Measurements from ENCODE around the gene IFIT1. TPM values are rescaled to one million over a fixed set of nuclear protein-coding genes. Genes with fewer than 3 reads are reported as not detected.

IFIT1 gene
- total RNA-seq, 1 donor from 2014 or later, result 20.4 TPM

DNA sequence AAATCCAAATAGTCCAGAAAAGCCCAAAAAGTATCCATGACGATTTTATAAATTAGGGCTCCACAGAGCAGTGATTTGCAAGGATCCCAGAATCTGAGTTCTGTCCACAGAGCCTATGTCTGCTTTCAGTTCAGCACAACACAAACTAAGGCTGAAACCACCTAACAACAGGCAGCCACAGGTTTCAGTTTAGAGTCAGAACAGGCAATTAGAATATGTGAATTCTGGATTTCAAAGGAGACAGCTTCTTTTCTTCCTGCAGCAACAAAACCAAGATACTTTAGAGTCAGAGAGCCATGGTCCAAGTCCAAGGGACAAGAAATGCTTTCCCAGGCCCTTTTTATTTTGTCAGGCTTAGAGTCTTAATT, 41.0 kb upstream of the IFIT1 start:
- peaks cover 4% of the 10 kb centered on the region for H3K9me3 Mint-ChIP-seq (ENCODE audit: unreplicated experiment)
- TF ChIP-seq, protein P1, sequence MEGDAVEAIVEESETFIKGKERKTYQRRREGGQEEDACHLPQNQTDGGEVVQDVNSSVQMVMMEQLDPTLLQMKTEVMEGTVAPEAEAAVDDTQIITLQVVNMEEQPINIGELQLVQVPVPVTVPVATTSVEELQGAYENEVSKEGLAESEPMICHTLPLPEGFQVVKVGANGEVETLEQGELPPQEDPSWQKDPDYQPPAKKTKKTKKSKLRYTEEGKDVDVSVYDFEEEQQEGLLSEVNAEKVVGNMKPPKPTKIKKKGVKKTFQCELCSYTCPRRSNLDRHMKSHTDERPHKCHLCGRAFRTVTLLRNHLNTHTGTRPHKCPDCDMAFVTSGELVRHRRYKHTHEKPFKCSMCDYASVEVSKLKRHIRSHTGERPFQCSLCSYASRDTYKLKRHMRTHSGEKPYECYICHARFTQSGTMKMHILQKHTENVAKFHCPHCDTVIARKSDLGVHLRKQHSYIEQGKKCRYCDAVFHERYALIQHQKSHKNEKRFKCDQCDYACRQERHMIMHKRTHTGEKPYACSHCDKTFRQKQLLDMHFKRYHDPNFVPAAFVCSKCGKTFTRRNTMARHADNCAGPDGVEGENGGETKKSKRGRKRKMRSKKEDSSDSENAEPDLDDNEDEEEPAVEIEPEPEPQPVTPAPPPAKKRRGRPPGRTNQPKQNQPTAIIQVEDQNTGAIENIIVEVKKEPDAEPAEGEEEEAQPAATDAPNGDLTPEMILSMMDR (IDR thresholded peaks at IDR 0.05), result no peak
- DNase-seq (ENCODE audit: extremely low spot score, unreplicated experiment), result no peak
- H3K36me3 Mint-ChIP-seq (ENCODE audit: unreplicated experiment), result peaks cover 5% of the 10 kb centered on the region
- no peaks in the 10 kb centered on the region for H3K27me3 Mint-ChIP-seq (ENCODE audit: unreplicated experiment)
- peaks cover 49% of the 10 kb centered on the region for H3K4me1 Mint-ChIP-seq (ENCODE audit: unreplicated experiment)
- peak overlapping the region; percentile 57 for H3K4me3 Mint-ChIP-seq (ENCODE audit: unreplicated experiment)
- peak overlapping the region; percentile 99 for H3K27ac Mint-ChIP-seq (ENCODE audit: unreplicated experiment)

DNA sequence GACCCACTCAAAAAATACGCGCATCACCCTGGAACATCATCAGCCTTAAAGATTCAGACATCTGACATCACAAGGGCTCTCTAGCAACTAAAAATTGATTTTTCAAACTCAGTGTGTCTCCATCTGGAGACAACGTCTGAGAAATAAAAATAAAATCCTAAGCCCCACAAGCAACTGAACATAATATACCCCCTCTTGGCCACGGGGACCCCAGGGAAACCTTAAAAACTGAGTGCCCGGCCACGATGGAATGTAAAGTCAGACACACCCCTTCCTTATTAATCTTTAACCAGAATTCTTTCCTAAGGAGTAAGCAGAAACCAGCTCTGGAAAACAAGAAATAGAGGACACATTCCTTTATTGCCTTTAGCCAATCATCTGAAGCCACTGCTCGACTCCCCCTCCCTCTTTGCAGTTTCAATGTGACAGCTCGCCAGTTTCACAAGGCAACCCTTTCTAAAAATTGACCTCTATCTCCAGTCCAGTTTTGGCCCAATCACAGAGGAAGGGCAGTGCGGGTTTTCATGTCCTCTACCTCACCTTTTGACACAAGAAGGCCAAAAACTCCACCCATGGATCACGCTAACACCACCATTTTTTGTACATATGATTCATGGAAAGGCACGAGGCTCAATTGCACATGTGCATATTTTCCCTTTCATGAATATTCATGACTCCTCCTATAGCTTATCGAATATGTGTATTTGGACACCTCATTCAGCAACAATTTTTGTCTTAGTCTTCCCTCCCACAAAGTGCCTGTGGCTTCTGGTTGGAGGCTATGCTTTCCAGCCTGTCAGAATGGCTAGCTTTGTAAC, 40.4 kb upstream of the IFIT1 start:
- H3K27ac Mint-ChIP-seq (ENCODE audit: unreplicated experiment), result peak overlapping the region; percentile 99
- H3K36me3 Mint-ChIP-seq (ENCODE audit: unreplicated experiment), result peaks cover 5% of the 10 kb centered on the region
- TF ChIP-seq, protein P1 (IDR thresholded peaks at IDR 0.05), result no peak
- H3K4me3 Mint-ChIP-seq (ENCODE audit: unreplicated experiment), result peak overlapping the region; percentile 57
- H3K4me1 Mint-ChIP-seq (ENCODE audit: unreplicated experiment), result peaks cover 50% of the 10 kb centered on the region
- H3K9me3 Mint-ChIP-seq (ENCODE audit: unreplicated experiment), result peaks cover 4% of the 10 kb centered on the region
- H3K27me3 Mint-ChIP-seq (ENCODE audit: unreplicated experiment), result no peaks in the 10 kb centered on the region
- DNase-seq (ENCODE audit: extremely low spot score, unreplicated experiment), result peak; percentile 84

DNA sequence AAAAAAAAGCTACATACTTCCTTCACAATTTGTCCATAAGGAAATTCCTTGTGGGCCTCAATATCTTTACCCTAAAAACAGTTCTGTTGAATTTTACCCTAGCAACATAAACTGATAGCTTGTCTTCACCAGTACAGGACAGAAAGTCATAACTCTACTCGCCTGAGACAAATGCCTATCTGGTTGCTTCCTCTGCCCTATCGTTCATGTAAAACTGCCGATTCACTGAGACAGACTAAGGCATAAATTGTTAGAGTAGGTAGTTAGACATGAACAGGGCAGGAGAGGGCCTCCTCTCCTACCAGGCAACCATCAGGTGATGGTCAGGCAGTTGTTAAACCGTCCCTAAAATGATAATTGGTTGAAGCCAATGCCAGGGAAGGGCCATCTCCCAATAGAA, 39.6 kb upstream of the IFIT1 start:
- peaks cover 55% of the 10 kb centered on the region for H3K4me1 Mint-ChIP-seq (ENCODE audit: unreplicated experiment)
- peaks cover 5% of the 10 kb centered on the region for H3K36me3 Mint-ChIP-seq (ENCODE audit: unreplicated experiment)
- peaks cover 4% of the 10 kb centered on the region for H3K9me3 Mint-ChIP-seq (ENCODE audit: unreplicated experiment)
- H3K27me3 Mint-ChIP-seq (ENCODE audit: unreplicated experiment), result no peaks in the 10 kb centered on the region
- H3K27ac Mint-ChIP-seq (ENCODE audit: unreplicated experiment), result peak overlapping the region; percentile 99
- DNase-seq (ENCODE audit: extremely low spot score, unreplicated experiment), result no peak
- TF ChIP-seq, protein P1 (IDR thresholded peaks at IDR 0.05), result no peak
- no peak overlapping the region for H3K4me3 Mint-ChIP-seq (ENCODE audit: unreplicated experiment)

DNA sequence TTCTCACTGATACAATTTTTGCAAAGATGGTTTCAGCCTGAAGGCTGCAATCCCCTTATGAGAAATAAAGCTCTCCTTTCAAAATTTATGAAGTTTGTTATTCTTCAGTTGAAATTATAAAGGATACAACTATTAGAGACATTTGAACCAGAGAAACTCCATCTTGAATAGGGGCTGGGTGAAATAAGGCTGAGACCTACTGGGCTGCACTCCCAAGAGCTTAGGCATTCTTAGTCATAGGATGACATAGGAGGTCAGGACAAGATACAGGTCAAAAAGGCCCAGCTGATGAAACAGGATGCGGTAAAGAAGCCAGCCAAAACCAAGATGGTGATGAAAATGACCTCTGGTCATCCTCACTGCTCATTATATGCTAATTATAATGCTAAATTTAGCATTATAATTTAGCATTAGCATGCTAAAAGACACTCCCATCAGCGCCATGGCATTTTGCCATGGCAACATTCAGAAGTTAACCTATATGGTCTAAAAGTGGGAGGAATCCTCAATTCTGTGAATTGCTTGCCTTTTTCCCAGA, 37.0 kb upstream of the IFIT1 start:
- peaks cover 42% of the 10 kb centered on the region for H3K4me1 Mint-ChIP-seq (ENCODE audit: unreplicated experiment)
- DNase-seq (ENCODE audit: extremely low spot score, unreplicated experiment), result no peak
- peaks cover 5% of the 10 kb centered on the region for H3K36me3 Mint-ChIP-seq (ENCODE audit: unreplicated experiment)
- H3K27ac Mint-ChIP-seq (ENCODE audit: unreplicated experiment), result no peak overlapping the region
- TF ChIP-seq, protein P1 (IDR thresholded peaks at IDR 0.05), result no peak
- no peaks in the 10 kb centered on the region for H3K27me3 Mint-ChIP-seq (ENCODE audit: unreplicated experiment)
- H3K9me3 Mint-ChIP-seq (ENCODE audit: unreplicated experiment), result peaks cover 4% of the 10 kb centered on the region
- H3K4me3 Mint-ChIP-seq (ENCODE audit: unreplicated experiment), result no peak overlapping the region

DNA sequence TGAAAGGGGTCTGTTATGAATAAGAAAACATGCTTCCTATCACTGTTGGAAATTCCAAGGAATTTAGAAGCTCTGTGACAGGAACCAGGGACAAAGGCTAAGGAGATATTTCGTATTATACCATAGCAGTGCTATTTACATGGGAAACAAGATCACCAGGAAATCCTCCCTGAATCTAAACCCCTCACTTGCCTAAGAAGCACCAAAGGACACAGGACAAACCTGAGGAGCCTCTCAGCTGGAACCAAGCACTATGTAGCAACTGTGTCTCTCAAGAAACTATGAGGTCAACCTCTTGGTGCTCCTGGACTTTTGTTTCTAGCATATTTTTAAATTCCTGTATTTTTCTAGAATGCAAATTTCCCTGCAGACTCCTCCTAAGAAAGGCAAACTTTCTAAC, 35.3 kb upstream of the IFIT1 start:
- peaks cover 5% of the 10 kb centered on the region for H3K36me3 Mint-ChIP-seq (ENCODE audit: unreplicated experiment)
- TF ChIP-seq, protein P1 (IDR thresholded peaks at IDR 0.05), result no peak
- no peak for DNase-seq (ENCODE audit: extremely low spot score, unreplicated experiment)
- H3K27ac Mint-ChIP-seq (ENCODE audit: unreplicated experiment), result no peak overlapping the region
- H3K4me3 Mint-ChIP-seq (ENCODE audit: unreplicated experiment), result no peak overlapping the region
- H3K4me1 Mint-ChIP-seq (ENCODE audit: unreplicated experiment), result peaks cover 25% of the 10 kb centered on the region
- no peaks in the 10 kb centered on the region for H3K27me3 Mint-ChIP-seq (ENCODE audit: unreplicated experiment)
- peaks cover 4% of the 10 kb centered on the region for H3K9me3 Mint-ChIP-seq (ENCODE audit: unreplicated experiment)
